NB4 (cell line): ENCODE data around the gene RCVRN.

Source experiments
- DNase-seq: peaks from one replicate; pipeline ENCODE4 v3.0.0; 2010; ENCODE audit warnings: low read depth
- H3K4me3 ChIP-seq: one replicate; pipeline ENCODE4 v1.5.1; 2011; ENCODE audit warnings: mild to moderate bottlenecking, low read depth, low read length, moderate library complexity
- CTCF ChIP-seq: IDR thresholded peaks from one replicate; pipeline ENCODE4 v1.5.1; 2012; ENCODE audit warnings: low read depth, low read length
- MAX ChIP-seq: IDR thresholded peaks from 2 replicates; pipeline ENCODE4 v1.6.1; 2011; ENCODE audit warnings: low read depth, low read length
- MYC ChIP-seq: IDR thresholded peaks from 2 replicates; pipeline ENCODE4 v1.6.1; 2011; ENCODE audit warnings: low read depth, low read length
- POLR2A ChIP-seq: IDR thresholded peaks from 2 replicates; pipeline ENCODE4 v1.6.1; 2011; ENCODE audit warnings: mild to moderate bottlenecking; ENCODE audit not compliant: insufficient read length; ENCODE audit errors: extremely low read depth

Gene RCVRN

GRCh38 chr17:9899280-9900043 lies 5.6 kb downstream of the RCVRN start:
- H3K4me3 ChIP-seq: no peak overlapping the region
- TF ChIP-seq POLR2A (no peak), MAX (no peak), CTCF (no peak), MYC (no peak)
- no peak for DNase-seq

GRCh38 chr17:9898812-9899211 lies 6.3 kb downstream of the RCVRN start:
- no peak for TF ChIP-seq MYC
- TF ChIP-seq MAX: no peak
- no peak for TF ChIP-seq CTCF
- no peak for TF ChIP-seq POLR2A
- H3K4me3 ChIP-seq: no peak overlapping the region
- no peak for DNase-seq

GRCh38 chr17:9897372-9897968 lies 7.6 kb downstream of the RCVRN start:
- TF ChIP-seq POLR2A: no peak
- TF ChIP-seq MYC: no peak
- TF ChIP-seq CTCF: no peak
- DNase-seq: no peak

GRCh38 chr17:9895923-9896322 lies 9.1 kb downstream of the RCVRN start:
- TF ChIP-seq CTCF (no peak), MYC (no peak), POLR2A (no peak), MAX (no peak)

More at GRCh38 chr17:9897372-9897968, 7.6 kb downstream of the RCVRN start:
- no peak overlapping the region for H3K4me3 ChIP-seq

GRCh38 chr17:9894231-9894630 lies 10.8 kb downstream of the RCVRN start:
- DNase-seq: no peak
- no peak for TF ChIP-seq CTCF
- no peak for TF ChIP-seq MYC
- TF ChIP-seq MAX: no peak
- no peak for TF ChIP-seq POLR2A
- no peak overlapping the region for H3K4me3 ChIP-seq

More at GRCh38 chr17:9895923-9896322, 9.1 kb downstream of the RCVRN start:
- H3K4me3 ChIP-seq: no peak overlapping the region
- no peak for DNase-seq

GRCh38 chr17:9893411-9894012 lies 11.6 kb downstream of the RCVRN start:
- no peak overlapping the region for H3K4me3 ChIP-seq
- DNase-seq: no peak
- TF ChIP-seq MAX (no peak), CTCF (no peak), MYC (no peak), POLR2A (no peak)
